B cell (primary cell): ENCODE results near the gene ULBP2.
"Not testable (repeated sequence)": the region's sequence is repeated elsewhere in the genome, so short reads cannot be mapped to it uniquely, and the experiment has no call there.

ENCODE experiments used
- CTCF ChIP-seq: fragments of 200-600 bp; IDR thresholded peaks from one replicate; pipeline ENCODE4 v1.8.0; 2022; ENCODE audit warnings: antibody characterized with exemption, mild to moderate bottlenecking
- EZH2 ChIP-seq: IDR thresholded peaks from 2 replicates; pipeline ENCODE4 v1.6.1; 2012; ENCODE audit warnings: borderline replicate concordance, low read depth, mild to moderate bottlenecking, moderate library complexity, low read length; ENCODE audit not compliant: insufficient read depth, poor library complexity, severe bottlenecking

- not testable (repeated sequence) for TF ChIP-seq CTCF, EZH2
Observed at GRCh38 chr6:149947533-149947932, 5.7 kb downstream of the ULBP2 start.
